ENCODE data around the gene SLC38A3. TPM values are rescaled to one million over a fixed set of nuclear protein-coding genes. Genes with fewer than 3 reads are reported as not detected.

SLC38A3 gene
- total RNA-seq, 1 experiment from 2014 or later: 16.8 TPM

DNA sequence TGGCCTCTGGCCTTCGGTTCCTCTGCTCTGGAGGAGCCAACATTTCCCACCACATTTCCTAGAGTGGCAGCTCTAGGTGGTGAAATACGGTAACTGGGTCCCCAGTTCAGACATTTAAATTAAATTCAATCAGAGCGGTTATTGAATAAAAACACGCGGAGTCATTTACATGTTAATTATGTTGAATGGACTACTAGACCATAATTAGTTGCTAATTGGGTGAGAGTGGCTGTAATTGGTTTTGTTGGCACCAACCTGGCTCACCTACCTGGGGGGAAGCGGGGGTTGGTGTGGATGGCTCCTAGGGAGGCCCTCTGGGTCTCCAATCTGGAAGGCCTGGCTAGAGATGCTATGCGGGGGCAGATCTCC lies 37.2 kb upstream of the SLC38A3 start:
- BruUV-seq (replicated peaks): no TSS peak
- H3K4me3 ChIP-seq (ENCODE audit: low read depth, low read length): no peak overlapping the region
- H3K4me1 ChIP-seq: peaks cover 25% of the 10 kb centered on the region
- H3K36me3 ChIP-seq (ENCODE audit: control insufficient read depth, insufficient read depth, low read length): no peaks in the 10 kb centered on the region; the same call in 1 of the 2 replicates
- no peaks in the 10 kb centered on the region for H3K9me3 Mint-ChIP-seq (ENCODE audit: unreplicated experiment)
- no peaks in the 10 kb centered on the region for H3K27me3 ChIP-seq (replicated peaks; ENCODE audit: control insufficient read depth, insufficient read depth, low read length)
- H3K9me3 ChIP-seq: no peaks in the 10 kb centered on the region
- DNase-seq: no peak
- CTCF ChIA-PET: no interaction called here
- H3K27me3 Mint-ChIP-seq (ENCODE audit: insufficient read depth, unreplicated experiment): no peaks in the 10 kb centered on the region
- H3K27ac Mint-ChIP-seq (ENCODE audit: unreplicated experiment): no peak overlapping the region
- no peaks in the 10 kb centered on the region for H3K36me3 Mint-ChIP-seq (ENCODE audit: insufficient read depth, unreplicated experiment)
- no peak overlapping the region for H3K4me3 Mint-ChIP-seq (ENCODE audit: unreplicated experiment)
- H3K4me1 Mint-ChIP-seq (ENCODE audit: low read depth, unreplicated experiment): peaks cover 16% of the 10 kb centered on the region
- intact Hi-C loops (cut with micrococcal nuclease; ENCODE audit: unreplicated experiment): no loop called here
- TF ChIP-seq, protein P1, sequence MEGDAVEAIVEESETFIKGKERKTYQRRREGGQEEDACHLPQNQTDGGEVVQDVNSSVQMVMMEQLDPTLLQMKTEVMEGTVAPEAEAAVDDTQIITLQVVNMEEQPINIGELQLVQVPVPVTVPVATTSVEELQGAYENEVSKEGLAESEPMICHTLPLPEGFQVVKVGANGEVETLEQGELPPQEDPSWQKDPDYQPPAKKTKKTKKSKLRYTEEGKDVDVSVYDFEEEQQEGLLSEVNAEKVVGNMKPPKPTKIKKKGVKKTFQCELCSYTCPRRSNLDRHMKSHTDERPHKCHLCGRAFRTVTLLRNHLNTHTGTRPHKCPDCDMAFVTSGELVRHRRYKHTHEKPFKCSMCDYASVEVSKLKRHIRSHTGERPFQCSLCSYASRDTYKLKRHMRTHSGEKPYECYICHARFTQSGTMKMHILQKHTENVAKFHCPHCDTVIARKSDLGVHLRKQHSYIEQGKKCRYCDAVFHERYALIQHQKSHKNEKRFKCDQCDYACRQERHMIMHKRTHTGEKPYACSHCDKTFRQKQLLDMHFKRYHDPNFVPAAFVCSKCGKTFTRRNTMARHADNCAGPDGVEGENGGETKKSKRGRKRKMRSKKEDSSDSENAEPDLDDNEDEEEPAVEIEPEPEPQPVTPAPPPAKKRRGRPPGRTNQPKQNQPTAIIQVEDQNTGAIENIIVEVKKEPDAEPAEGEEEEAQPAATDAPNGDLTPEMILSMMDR (IDR thresholded peaks at IDR 0.05; ENCODE audit: insufficient read depth in 1 of 2, low read depth in 1 of 2, low read length in 1 of 2, severe bottlenecking in 1 of 2, unreplicated experiment in 1 of 2): no peak
- POLR2A ChIA-PET: no interaction called here

DNA sequence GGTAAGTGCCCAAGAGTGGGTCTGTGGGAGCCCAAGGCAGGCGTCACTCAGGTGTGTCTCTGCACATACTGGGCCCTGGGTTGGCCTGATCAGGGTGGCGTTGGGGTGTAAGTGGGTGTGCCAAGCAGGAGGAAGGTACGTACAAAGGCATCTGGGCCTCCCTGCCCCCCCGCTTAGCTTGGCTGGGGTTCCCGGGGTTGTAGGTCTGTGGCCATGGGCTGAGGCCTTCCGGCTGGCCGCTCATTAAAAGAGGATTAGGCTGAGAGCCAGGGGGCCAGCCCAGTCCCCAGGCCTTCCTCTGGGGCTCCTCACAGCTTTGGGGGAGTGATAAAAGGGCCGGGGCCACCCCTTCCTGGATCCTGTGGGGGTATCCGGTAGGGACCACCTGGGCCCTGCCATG lies 36.7 kb upstream of the SLC38A3 start:
- TF ChIP-seq, protein P1 (IDR thresholded peaks at IDR 0.05; ENCODE audit: insufficient read depth in 1 of 2, low read depth in 1 of 2, low read length in 1 of 2, severe bottlenecking in 1 of 2, unreplicated experiment in 1 of 2): no peak
- ChIA-PET POLR2A (no interaction called here), CTCF (no interaction called here)
- H3K9me3 ChIP-seq: no peaks in the 10 kb centered on the region
- H3K9me3 Mint-ChIP-seq (ENCODE audit: unreplicated experiment): no peaks in the 10 kb centered on the region
- no peak overlapping the region for H3K4me3 ChIP-seq (ENCODE audit: low read depth, low read length)
- H3K27me3 Mint-ChIP-seq (ENCODE audit: insufficient read depth, unreplicated experiment): no peaks in the 10 kb centered on the region
- H3K4me1 ChIP-seq: peaks cover 25% of the 10 kb centered on the region
- peaks cover 16% of the 10 kb centered on the region for H3K4me1 Mint-ChIP-seq (ENCODE audit: low read depth, unreplicated experiment)
- no peaks in the 10 kb centered on the region; the same call in 1 of the 2 replicates for H3K36me3 ChIP-seq (ENCODE audit: control insufficient read depth, insufficient read depth, low read length)
- H3K36me3 Mint-ChIP-seq (ENCODE audit: insufficient read depth, unreplicated experiment): no peaks in the 10 kb centered on the region
- DNase-seq: no peak
- intact Hi-C loops (cut with micrococcal nuclease; ENCODE audit: unreplicated experiment): no loop called here
- no TSS peak for BruUV-seq (replicated peaks)
- H3K27ac Mint-ChIP-seq (ENCODE audit: unreplicated experiment): no peak overlapping the region
- no peaks in the 10 kb centered on the region for H3K27me3 ChIP-seq (replicated peaks; ENCODE audit: control insufficient read depth, insufficient read depth, low read length)
- no peak overlapping the region for H3K4me3 Mint-ChIP-seq (ENCODE audit: unreplicated experiment)

DNA sequence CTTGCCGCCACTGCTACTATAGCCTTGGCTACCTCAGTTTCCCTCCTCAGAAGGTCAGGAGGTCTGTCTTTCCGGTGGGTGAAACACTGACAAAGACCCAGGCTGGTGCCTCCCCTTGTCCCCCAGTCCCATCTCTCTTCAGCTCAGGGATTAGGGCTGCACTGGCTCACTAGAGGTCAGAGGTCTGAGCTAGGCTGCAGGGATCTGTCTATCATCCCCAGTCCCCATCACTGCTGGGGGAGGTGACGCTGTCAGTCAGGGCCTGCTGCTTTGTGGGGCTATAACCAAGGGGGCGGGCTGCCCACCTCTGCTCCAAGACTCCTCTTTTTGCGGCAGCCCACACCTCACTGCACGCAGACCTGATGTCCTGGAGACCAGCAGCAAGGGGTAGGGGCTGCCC lies 36.3 kb upstream of the SLC38A3 start:
- H3K27me3 Mint-ChIP-seq (ENCODE audit: insufficient read depth, unreplicated experiment): no peaks in the 10 kb centered on the region
- H3K9me3 Mint-ChIP-seq (ENCODE audit: unreplicated experiment): no peaks in the 10 kb centered on the region
- intact Hi-C loops (cut with micrococcal nuclease; ENCODE audit: unreplicated experiment): no loop called here
- DNase-seq: no peak
- ChIA-PET POLR2A (no interaction called here), CTCF (no interaction called here)
- H3K27me3 ChIP-seq (replicated peaks; ENCODE audit: control insufficient read depth, insufficient read depth, low read length): no peaks in the 10 kb centered on the region
- no peak overlapping the region for H3K27ac Mint-ChIP-seq (ENCODE audit: unreplicated experiment)
- H3K4me1 Mint-ChIP-seq (ENCODE audit: low read depth, unreplicated experiment): peaks cover 16% of the 10 kb centered on the region
- H3K4me1 ChIP-seq: peaks cover 25% of the 10 kb centered on the region
- H3K36me3 ChIP-seq (ENCODE audit: control insufficient read depth, insufficient read depth, low read length): no peaks in the 10 kb centered on the region; the same call in 1 of the 2 replicates
- no peak overlapping the region for H3K4me3 Mint-ChIP-seq (ENCODE audit: unreplicated experiment)
- H3K9me3 ChIP-seq: no peaks in the 10 kb centered on the region
- BruUV-seq (replicated peaks): no TSS peak
- no peak overlapping the region for H3K4me3 ChIP-seq (ENCODE audit: low read depth, low read length)
- H3K36me3 Mint-ChIP-seq (ENCODE audit: insufficient read depth, unreplicated experiment): no peaks in the 10 kb centered on the region
- TF ChIP-seq, protein P1 (IDR thresholded peaks at IDR 0.05; ENCODE audit: insufficient read depth in 1 of 2, low read depth in 1 of 2, low read length in 1 of 2, severe bottlenecking in 1 of 2, unreplicated experiment in 1 of 2): no peak
